DMS79 treated with DMSO at 0.1 percent for 48 hours (cell line): ENCODE results near the gene DYRK1B.
"Not testable (repeated sequence)": the region's sequence is repeated elsewhere in the genome, so short reads cannot be mapped to it uniquely, and the experiment has no call there.

ENCODE experiments used
- DNase-seq: peaks from one replicate; lab custom pipeline; 2025; lab: John Stamatoyannopoulos, UW

DYRK1B gene

GRCh38 chr19:39833464-39834286 is at the start of gene DYRK1B:
Gene DYRK1B (minus strand): TSS chr19:39834162. CDS start chr19:39831867, 2,295 bp downstream.
- DNase-seq, result peak; percentile 94

GRCh38 chr19:39882645-39883044 is 48.7 kb upstream of the DYRK1B start:
- DNase-seq, result not testable (repeated sequence)

- not testable (repeated sequence) for DNase-seq
These were observed 47.6 kb upstream of the DYRK1B start for GRCh38 chr19:39881495-39882110.

- DNase-seq, result not testable (repeated sequence)
These were observed 46.3 kb upstream of the DYRK1B start for GRCh38 chr19:39880241-39880640.

- not testable (repeated sequence) for DNase-seq
These were observed 45.8 kb upstream of the DYRK1B start for GRCh38 chr19:39879796-39880195.

- not testable (repeated sequence) for DNase-seq
These were observed 44.9 kb upstream of the DYRK1B start for GRCh38 chr19:39878866-39879265.

GRCh38 chr19:39878398-39878797 is 44.4 kb upstream of the DYRK1B start:
- no peak for DNase-seq

GRCh38 chr19:39877982-39878381 is 44.0 kb upstream of the DYRK1B start:
- DNase-seq, result not testable (repeated sequence)

- DNase-seq, result peak; percentile 25
These were observed 43.5 kb upstream of the DYRK1B start for GRCh38 chr19:39877488-39877887.

GRCh38 chr19:39876486-39876885 is 42.5 kb upstream of the DYRK1B start:
- DNase-seq, result not testable (repeated sequence)

- DNase-seq, result not testable (repeated sequence)
These were observed 41.5 kb upstream of the DYRK1B start for GRCh38 chr19:39875401-39875864.

- no peak for DNase-seq
These were observed 40.4 kb upstream of the DYRK1B start for GRCh38 chr19:39874404-39874803.

GRCh38 chr19:39873385-39873784 is 39.4 kb upstream of the DYRK1B start:
- DNase-seq, result no peak

GRCh38 chr19:39871886-39872866 is 38.2 kb upstream of the DYRK1B start:
- no peak for DNase-seq

- DNase-seq, result no peak
These were observed 37.4 kb upstream of the DYRK1B start for GRCh38 chr19:39871362-39871761.

- DNase-seq, result peak; percentile 10
These were observed 36.4 kb upstream of the DYRK1B start for GRCh38 chr19:39870171-39870971.

GRCh38 chr19:39867952-39868351 is 34.0 kb upstream of the DYRK1B start:
- DNase-seq, result no peak

GRCh38 chr19:39867133-39867532 is 33.2 kb upstream of the DYRK1B start:
- DNase-seq, result no peak

- DNase-seq, result no peak
These were observed 32.0 kb upstream of the DYRK1B start for GRCh38 chr19:39865953-39866352.

GRCh38 chr19:39865186-39865585 is 31.2 kb upstream of the DYRK1B start:
- DNase-seq, result no peak

- DNase-seq, result no peak
These were observed 30.2 kb upstream of the DYRK1B start for GRCh38 chr19:39864118-39864517.
